IPS-15b (cell line): ENCODE data around the gene SUPT5H.
A peak's percentile ranks its signal among the peaks of the same experiment; 100 is the strongest.

Source experiments
- H3K27me3 ChIP-seq: one replicate; pipeline ENCODE4 v1.6.1; 2013; ENCODE audit warnings: low read length; ENCODE audit not compliant: control insufficient read depth, insufficient read depth
- H3K36me3 ChIP-seq: one replicate; pipeline ENCODE4 v1.6.1; 2013; ENCODE audit warnings: low read length; ENCODE audit not compliant: control insufficient read depth, insufficient read depth
- H3K4me1 ChIP-seq: one replicate; pipeline ENCODE4 v1.6.1; 2013; ENCODE audit warnings: mild to moderate bottlenecking, low read length; ENCODE audit not compliant: control insufficient read depth, insufficient read depth
- H3K4me3 ChIP-seq: one replicate; pipeline ENCODE4 v1.5.1; 2013; ENCODE audit warnings: low read depth, low read length
- H3K9ac ChIP-seq: one replicate; pipeline ENCODE4 v1.6.1; 2013; ENCODE audit warnings: low read depth, mild to moderate bottlenecking, low read length
- H3K9me3 ChIP-seq: one replicate; pipeline ENCODE4 v1.6.1; 2013; ENCODE audit warnings: mild to moderate bottlenecking, low read length; ENCODE audit not compliant: control insufficient read depth, insufficient read depth

SUPT5H gene

GRCh38 chr19:39445196-39446111, at the start of gene SUPT5H:
SUPT5H (plus strand) TSS chr19:39445582; CDS start chr19:39445891, 309 bp downstream.
- H3K36me3 ChIP-seq, result peaks cover 8% of the 10 kb centered on the region
- no peaks in the 10 kb centered on the region for H3K27me3 ChIP-seq
- H3K4me1 ChIP-seq, result no peaks in the 10 kb centered on the region
- H3K9me3 ChIP-seq, result no peaks in the 10 kb centered on the region
- H3K9ac ChIP-seq, result peak within 1 kb of the TSS; percentile 98
- H3K4me3 ChIP-seq, result peak within 1 kb of the TSS; percentile 88

- Histone ChIP-seq H3K9ac (no peak overlapping the region), H3K36me3 (peaks cover 10% of the 10 kb centered on the region), H3K4me1 (peaks cover 17% of the 10 kb centered on the region), H3K4me3 (no peak overlapping the region), H3K9me3 (no peaks in the 10 kb centered on the region), H3K27me3 (no peaks in the 10 kb centered on the region)
These were observed 47.8 kb upstream of the SUPT5H start for GRCh38 chr19:39397360-39398296.

DNA sequence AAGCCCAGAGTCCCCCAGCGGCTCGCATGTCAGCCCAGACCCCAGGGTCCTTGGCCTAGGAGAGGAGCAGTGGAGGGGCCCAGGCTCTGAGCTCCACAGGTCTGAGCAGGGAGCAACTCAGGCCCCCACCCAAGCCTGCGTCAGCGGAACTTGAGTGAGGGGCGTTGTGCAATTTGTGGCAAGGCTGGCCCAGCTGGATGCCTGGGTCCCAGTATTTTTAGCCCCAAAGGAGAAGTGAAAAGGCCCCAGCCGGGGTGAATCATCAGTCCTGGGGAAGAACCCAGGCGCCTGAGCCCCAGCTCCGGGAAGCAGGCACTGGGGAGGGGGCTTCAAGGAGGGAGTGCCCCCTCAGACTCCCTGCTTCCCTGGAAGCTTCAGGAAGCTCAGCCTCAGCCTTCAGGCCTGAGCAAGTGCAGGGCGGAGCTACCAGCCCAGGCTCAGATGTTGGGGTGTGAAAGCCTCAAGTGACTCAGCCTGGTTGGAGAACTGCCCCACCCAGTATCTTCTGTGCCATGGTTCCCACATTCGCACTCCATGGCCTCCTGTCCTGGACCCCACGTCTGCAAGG, 47.0 kb upstream of the SUPT5H start:
- Histone ChIP-seq H3K36me3 (peaks cover 9% of the 10 kb centered on the region), H3K4me3 (no peak overlapping the region), H3K4me1 (peaks cover 17% of the 10 kb centered on the region)

GRCh38 chr19:39399668-39400050, 45.7 kb upstream of the SUPT5H start:
- Histone ChIP-seq H3K4me3 (no peak overlapping the region), H3K4me1 (peaks cover 17% of the 10 kb centered on the region), H3K27me3 (no peaks in the 10 kb centered on the region), H3K9me3 (no peaks in the 10 kb centered on the region), H3K9ac (no peak overlapping the region), H3K36me3 (peaks cover 2% of the 10 kb centered on the region)

More for the DNA sequence above, 47.0 kb upstream of the SUPT5H start:
- no peak overlapping the region for H3K9ac ChIP-seq
- H3K27me3 ChIP-seq, result no peaks in the 10 kb centered on the region
- H3K9me3 ChIP-seq, result no peaks in the 10 kb centered on the region

DNA sequence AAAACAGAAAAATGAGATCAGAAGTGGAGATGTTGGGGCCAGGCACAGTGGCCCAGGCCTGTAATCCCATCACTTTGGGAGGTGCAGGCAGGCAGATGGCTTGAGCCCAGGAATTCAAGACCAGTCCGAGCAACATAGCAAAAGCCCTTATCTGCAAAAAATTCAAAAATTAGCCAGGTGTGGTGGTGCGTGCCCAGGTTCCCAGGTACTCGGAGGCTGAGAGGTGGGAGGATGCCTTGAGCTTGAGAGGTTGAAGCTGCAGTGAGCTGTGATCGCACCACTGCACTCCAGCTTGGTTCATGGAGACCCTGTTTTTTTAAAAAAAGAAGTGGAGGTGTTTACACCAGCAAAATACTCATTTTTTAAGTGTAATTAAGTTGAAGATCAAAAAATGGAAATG, 45.3 kb upstream of the SUPT5H start:
- H3K4me3 ChIP-seq, result no peak overlapping the region
- H3K27me3 ChIP-seq, result no peaks in the 10 kb centered on the region
- H3K9me3 ChIP-seq, result no peaks in the 10 kb centered on the region
- H3K4me1 ChIP-seq, result peaks cover 17% of the 10 kb centered on the region
- peaks cover 2% of the 10 kb centered on the region for H3K36me3 ChIP-seq
- no peak overlapping the region for H3K9ac ChIP-seq

GRCh38 chr19:39401070-39401548, 44.3 kb upstream of the SUPT5H start:
- Histone ChIP-seq H3K9me3 (no peaks in the 10 kb centered on the region), H3K27me3 (no peaks in the 10 kb centered on the region), H3K9ac (no peak overlapping the region), H3K36me3 (peaks cover 2% of the 10 kb centered on the region), H3K4me1 (peaks cover 22% of the 10 kb centered on the region), H3K4me3 (no peak overlapping the region)

GRCh38 chr19:39401549-39402345, 43.6 kb upstream of the SUPT5H start:
- Histone ChIP-seq H3K4me3 (peak overlapping the region; percentile 58), H3K9ac (peak overlapping the region; percentile 70), H3K36me3 (peaks cover 2% of the 10 kb centered on the region), H3K27me3 (no peaks in the 10 kb centered on the region), H3K9me3 (no peaks in the 10 kb centered on the region), H3K4me1 (peaks cover 23% of the 10 kb centered on the region)

- no peaks in the 10 kb centered on the region for H3K27me3 ChIP-seq
- peaks cover 23% of the 10 kb centered on the region for H3K4me1 ChIP-seq
- H3K9ac ChIP-seq, result peak overlapping the region; percentile 70
- no peaks in the 10 kb centered on the region for H3K9me3 ChIP-seq
- peak overlapping the region; percentile 58 for H3K4me3 ChIP-seq
- peaks cover 2% of the 10 kb centered on the region for H3K36me3 ChIP-seq
These were observed 42.8 kb upstream of the SUPT5H start for GRCh38 chr19:39402346-39403300.

DNA sequence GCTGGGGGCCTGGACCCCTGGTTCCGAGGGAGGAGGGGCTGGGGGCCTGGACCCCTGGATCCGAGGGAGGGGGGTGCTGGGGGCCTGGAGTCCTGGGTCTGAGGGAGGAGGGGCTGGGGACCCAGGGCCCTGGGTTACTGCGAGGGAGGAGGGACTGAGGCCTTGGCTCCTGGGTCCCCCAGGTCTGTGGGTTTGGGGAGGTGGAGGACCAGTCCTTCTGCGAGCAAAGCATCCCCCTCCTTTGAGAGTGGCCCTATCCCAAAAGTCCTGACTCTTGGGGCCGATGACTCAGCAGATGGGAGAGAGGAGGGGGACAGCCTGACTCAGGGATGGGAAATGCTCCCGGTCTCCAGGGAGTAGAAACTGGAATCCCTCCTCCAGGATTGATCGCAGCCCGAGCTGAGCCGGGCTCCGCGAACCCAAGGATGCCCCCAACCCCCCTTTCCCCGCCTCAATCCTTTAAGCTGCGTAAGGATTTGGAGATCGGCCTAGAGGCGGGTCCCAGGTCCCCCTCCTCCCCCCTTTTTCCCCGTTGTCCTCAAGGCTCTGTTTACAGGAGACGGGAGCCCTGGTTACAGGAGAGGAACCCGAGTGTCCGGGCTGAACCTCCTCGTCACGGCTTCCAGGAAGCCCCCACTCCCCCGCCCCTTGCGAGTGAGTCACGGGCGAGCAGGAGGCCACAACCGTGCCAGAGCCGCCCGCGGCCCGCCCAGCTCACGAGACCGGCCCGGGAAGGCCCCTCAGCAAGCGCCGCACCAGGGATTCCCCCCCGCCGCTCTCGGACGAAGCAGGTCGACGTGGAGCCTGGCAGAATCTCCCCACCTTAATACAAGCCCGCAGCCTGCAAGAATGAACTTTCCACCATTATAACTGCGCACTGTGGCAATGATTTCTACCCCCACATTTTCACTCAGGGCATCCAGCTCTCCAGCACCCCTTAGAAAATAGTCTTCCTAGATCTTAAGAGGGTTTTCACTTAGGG, 41.8 kb upstream of the SUPT5H start:
- Histone ChIP-seq H3K4me1 (peaks cover 20% of the 10 kb centered on the region), H3K9ac (peak overlapping the region; percentile 62), H3K4me3 (peak overlapping the region; percentile 58), H3K9me3 (no peaks in the 10 kb centered on the region), H3K36me3 (peaks cover 10% of the 10 kb centered on the region), H3K27me3 (no peaks in the 10 kb centered on the region)
